MV-4-11 (cell line): ENCODE data around the gene FBN2.
"Not testable (repeated sequence)": the region's sequence is repeated elsewhere in the genome, so short reads cannot be mapped to it uniquely, and the experiment has no call there.

ENCODE experiments used
- DNase-seq: peaks from one replicate; lab custom pipeline; 2025; lab: John Stamatoyannopoulos, UW

The FBN2 gene

DNA sequence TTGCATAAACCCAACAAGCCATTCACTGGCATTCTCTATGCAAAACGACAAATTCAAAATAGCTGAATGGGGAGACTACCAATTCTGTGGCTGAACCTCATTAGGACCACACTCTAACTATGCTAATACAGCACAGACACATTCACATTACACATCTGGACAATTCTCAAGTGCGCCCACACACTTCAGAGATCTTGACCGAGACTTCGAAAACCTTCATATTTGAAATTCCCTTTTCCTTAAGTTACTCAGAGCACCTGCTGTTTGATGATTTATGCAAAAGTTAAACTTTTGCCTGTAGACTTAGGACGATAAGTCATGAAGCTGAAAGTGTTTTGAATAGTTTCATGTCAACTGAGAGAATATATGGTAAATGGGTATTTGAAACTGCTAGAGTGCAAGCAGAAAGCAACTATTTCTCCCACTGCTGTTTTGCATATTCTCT lies 111.9 kb downstream of the FBN2 start:
- DNase-seq: no peak

- DNase-seq: no peak
Observed at GRCh38 chr5:128424646-128425045, 113.4 kb downstream of the FBN2 start.

DNA sequence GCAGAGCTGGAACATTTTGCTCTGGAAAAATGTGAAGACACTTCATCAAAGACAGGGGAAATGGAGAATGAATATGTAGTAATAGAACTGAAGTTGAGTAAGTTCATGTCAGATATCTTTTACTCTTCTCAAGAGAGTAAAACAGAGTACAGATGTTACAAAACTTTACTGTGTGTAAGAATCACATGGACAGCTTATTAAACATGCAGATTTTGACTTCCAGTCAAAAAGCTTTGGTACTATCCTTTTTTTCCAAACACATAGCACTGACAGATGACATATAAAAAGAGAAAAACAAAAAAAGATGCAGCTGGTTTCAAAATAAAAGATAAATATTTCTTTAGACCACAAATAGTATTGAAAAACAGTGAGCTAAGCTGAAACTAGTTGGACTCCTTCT lies 115.4 kb downstream of the FBN2 start:
- DNase-seq: no peak

DNA sequence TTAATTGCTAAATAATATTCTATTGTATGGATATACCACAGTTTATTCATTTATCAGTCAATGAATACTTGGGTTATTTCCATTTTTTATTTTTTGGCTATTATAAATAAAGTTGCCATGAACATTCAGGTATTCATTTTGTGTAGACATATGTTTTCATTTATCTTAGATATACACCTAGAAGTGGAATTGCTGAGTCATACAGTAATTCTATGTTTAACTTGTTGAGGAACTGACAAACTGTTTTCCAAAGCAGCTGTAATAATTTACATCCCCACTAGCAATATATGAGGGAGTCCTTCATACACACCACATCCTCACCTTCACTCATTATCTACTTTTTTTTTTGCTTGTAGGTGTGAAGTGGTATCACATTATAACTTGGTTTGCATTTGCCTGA lies 123.6 kb downstream of the FBN2 start:
- DNase-seq: no peak

GRCh38 chr5:128413356-128413755 lies 124.7 kb downstream of the FBN2 start:
- DNase-seq: no peak

GRCh38 chr5:128412145-128412930 lies 125.7 kb downstream of the FBN2 start:
- no peak for DNase-seq

DNA sequence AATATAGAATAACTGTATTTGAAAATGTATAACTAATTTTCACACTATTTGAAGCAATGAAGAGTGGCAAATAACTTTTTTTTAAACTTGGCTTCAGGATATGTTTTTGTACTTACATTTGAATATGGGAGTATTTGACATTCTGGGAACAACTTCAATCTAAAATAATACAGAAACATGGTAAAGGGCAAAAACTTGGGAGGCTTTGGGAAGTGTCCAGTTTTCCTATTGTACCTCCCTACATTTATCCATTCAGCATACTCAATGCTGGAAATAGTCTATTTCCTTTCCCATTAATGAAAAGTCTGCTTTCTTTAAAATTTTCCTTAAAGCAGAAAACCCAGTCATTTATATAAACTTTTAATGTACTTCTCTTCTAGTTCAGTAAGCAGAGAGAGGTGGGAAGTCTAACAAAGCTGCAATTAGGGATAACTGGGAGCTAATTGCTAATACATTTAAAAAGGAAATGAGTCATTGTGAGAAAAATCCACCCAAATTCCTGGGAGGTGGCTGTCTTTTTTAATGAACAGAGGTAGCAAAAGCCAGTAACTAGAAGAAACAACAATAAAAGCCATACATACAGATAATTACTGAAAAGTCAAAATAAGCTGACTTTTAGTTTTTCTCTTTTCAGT lies 128.8 kb downstream of the FBN2 start:
- DNase-seq: no peak

DNA sequence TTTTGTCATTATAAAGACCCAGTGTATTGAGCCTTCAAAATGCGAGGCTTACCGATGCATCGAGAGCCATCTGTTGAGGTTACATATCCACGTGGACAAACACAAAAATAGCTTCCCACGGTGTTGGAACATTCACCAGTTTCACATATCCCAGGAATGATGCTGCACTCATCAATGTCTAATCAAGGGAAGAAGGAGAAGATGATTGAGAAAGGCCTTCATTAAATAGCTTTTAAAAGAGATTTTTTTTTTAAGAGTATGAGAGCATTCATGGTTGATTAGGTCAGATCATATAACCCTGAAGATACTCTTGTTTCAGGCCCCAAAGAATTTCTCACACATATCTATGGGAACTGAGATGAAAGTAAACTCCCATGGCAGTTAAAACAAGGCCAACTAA lies 129.4 kb downstream of the FBN2 start:
- no peak for DNase-seq

- no peak for DNase-seq
Observed at GRCh38 chr5:128407944-128408343, 130.1 kb downstream of the FBN2 start.

- DNase-seq: no peak
Observed at GRCh38 chr5:128406803-128407202, 131.2 kb downstream of the FBN2 start.

DNA sequence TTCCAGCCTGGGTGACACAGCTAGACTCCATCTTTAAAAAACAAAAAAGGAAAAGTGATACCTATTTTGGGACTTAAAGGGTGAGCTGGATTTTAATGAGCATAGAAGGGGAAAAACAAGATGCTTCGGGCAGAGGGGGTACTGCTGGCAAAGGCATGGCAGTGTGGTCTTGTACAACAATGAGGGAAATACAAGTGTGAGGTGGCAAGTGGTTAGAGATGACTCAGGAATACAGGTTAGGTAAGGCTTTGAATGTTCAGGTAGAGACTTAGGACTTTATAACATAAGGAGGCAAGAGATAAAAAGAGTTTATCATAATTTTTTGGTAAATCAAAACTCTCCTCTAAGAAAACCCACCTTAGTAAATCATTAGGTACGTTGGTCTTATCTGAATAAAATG lies 132.9 kb downstream of the FBN2 start:
- DNase-seq: no peak

DNA sequence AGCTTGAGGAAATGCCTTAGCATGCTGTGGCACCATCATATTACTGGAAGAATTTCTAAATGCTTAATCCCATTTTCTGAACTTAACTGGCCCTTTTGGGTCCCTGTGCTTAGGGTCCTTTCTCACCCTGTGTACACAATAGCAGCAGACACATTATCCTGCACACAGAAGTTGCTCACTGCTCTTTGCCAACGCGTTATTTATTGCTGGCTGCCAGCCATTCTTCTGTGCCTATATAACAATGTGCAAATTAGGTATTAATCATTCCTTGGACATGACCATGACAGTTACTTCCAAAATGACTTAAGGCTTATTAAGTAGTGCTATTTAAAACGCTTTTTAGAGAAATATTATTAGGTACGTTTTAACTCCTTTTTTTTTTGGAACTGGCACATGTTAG lies 134.7 kb downstream of the FBN2 start:
- DNase-seq: no peak

- no peak for DNase-seq
Observed at GRCh38 chr5:128402506-128402905, 135.5 kb downstream of the FBN2 start.

DNA sequence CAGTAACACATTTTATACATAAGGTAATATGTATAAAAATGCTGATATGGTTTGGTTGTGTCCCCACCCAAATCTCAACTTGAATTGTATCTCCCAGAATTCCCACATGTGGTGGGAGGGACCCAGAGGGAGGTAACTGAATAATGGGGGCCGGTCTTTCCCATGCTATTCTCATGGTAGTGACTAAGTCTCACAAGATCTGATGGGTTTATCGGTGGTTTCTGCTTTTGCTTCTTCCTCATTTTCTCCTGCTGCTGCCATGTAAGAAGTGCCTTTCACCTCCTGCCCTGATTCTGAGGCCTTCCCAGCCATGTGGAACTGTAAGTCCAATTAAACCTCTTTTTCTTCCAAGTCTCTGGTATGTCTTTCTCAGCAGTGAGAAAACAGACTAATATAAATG lies 137.3 kb downstream of the FBN2 start:
- not testable (repeated sequence) for DNase-seq

GRCh38 chr5:128399111-128399510 lies 138.9 kb downstream of the FBN2 start:
- no peak for DNase-seq

DNA sequence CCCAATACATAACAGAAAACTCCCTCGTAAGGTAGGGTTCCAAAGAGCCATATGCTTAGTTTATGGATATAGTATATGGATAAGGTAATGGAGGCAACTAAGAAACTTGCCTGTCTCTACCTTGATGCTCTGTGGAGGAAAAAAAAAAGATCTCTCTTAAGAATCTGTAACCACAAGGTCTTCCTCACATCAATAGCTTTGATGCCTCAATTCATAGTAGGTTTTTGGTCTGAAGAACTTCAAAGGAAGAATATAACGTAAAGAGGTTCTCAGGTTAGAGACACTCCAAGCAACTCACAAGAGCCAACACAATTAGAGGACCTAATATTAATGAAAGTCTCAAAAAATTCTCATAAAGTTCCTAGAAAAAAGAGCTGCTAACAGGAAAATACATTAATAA lies 140.2 kb downstream of the FBN2 start:
- DNase-seq: no peak

DNA sequence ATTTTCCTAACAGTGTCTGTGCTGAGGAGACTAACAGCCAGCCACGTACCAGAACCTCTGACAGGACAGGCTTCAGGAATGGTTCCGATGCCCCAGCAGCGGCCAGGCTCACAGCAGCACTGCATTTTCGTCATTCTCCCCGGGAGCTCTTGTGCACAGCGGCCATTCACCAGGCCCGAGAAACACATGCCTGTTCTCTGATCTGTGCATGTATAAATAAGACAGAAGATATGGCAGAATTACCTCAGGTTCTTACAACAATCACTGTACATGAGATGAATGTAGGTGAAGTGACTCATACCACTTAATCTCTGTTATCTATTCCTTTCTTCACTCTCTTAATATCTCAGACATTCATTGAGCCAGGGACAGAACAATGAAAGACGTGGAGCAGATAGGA lies 143.0 kb downstream of the FBN2 start:
- DNase-seq: no peak

DNA sequence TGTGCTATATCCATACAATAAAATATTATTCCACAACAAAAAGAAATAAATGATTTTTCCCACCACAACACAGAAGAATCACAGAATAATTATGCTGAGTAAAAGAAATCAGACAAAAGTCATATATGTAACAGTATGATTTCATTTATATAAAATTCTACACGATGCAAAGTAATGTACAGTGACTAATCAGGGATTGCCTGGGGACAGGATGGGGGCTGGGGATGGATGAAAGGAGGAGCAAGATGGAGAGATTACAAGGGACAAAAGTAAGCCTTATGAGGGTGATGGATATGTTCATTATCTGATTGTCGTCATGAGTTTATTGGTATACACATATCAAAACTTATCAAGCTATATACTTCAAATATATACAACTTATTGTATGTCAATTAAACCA lies 154.0 kb downstream of the FBN2 start:
- DNase-seq: no peak

- DNase-seq: no peak
Observed at GRCh38 chr5:128380337-128380736, 157.7 kb downstream of the FBN2 start.

- DNase-seq: no peak
Observed at GRCh38 chr5:128378632-128379031, 159.4 kb downstream of the FBN2 start.

DNA sequence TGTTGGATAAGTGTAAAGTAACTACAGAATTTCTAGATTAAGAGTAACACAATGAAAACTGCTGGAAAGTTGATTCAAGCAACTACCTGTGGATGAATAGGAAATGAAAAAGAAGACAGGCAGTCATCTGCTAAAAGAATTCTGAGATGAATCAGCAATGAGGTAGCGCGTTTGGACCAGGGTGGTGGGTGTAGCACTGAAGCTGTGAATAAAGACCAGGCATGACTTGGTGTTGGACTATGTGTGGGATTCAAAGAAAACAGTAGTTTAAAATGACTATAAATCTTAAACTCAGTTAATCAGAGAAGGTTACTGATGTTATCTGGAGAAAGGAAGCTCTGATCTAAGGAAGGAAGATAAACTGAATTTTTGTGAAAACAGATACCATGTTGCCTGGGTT lies 159.8 kb downstream of the FBN2 start:
- DNase-seq: no peak

DNA sequence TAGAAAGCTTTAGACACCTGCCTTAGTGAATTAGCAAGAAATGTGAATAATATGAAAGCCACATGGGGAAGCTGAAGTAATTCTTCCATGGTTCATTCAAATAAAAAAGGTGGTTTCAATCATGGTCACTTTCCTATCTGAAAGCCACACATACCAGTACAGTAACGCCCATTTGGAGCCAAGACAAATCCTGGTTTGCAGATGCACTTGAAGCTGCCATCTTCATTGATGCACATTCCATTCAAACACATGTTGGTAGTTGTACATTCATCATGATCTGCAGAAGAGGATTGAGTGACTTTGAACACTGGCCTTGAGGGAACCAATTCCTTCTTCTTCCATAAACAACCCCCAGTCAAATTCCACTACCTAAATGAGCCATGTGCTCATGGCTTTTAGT lies 161.5 kb downstream of the FBN2 start:
- no peak for DNase-seq

- no peak for DNase-seq
Observed at GRCh38 chr5:128366147-128366546, 171.9 kb downstream of the FBN2 start.

DNA sequence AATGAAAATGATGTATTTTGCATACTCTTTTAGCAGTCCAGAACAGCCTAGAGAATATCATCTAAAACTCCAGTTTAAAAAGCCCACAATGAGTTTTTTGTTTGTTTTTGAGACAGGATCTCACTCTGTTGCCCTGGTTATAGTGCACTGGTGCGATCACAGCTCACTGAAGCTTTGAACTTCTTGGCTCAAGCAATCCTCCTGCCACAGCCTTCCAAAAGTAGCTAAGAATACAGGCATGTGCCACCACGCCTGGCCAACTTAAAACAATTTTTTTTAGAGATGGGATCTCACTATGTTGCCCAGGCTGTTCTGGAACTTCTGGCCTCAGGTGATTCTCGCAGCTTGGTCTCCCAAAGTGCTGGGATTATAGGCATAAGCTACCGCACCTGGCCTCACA lies 175.7 kb downstream of the FBN2 start:
- DNase-seq: no peak
